ENCODE measurements around the gene PRAMEF1. TPM values are rescaled to one million over a fixed set of nuclear protein-coding genes. Genes with fewer than 3 reads are reported as not detected.

PRAMEF1 gene
- total RNA-seq, 4 donors from 2014 or later: not detected

DNA sequence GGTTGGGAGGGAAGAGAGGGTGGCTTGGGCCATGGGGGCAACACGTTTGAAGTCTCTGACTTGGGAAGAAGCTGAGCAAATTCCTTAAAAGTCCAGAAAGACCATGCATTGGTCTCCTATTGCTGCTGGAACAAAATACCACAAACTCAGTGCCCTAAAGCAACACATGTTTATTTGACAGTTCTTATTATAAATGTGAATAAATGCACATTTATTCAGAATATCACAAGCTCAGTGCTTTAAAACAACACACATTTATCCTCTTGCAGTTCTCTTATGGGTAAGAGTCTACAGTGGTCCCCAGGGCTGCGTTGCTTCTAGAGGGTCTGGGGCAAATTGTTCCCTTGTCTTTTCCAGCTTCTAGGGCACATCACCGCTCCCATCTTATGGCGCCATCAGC lies 27.7 kb upstream of the PRAMEF1 start:
- intact Hi-C loops (cut with DNase I; ENCODE audit: low total_unique reads) (no loop called here), in situ Hi-C loops (cut with MboI; ENCODE audit: low pct_ligation_motif_present in 1 of 4, low pct_unique_long_range_greater_than_20kb in 1 of 4, low sequenced_read_pairs in 3 of 4) (no loop called here)
- TF ChIP-seq EP300 (IDR thresholded peaks at IDR 0.05; ENCODE audit: low read depth) (no peak), POLR2A (IDR thresholded peaks at IDR 0.05) (no peak), POLR2AphosphoS5 (IDR thresholded peaks at IDR 0.05) (no peak)
- TF ChIP-seq, protein P1, sequence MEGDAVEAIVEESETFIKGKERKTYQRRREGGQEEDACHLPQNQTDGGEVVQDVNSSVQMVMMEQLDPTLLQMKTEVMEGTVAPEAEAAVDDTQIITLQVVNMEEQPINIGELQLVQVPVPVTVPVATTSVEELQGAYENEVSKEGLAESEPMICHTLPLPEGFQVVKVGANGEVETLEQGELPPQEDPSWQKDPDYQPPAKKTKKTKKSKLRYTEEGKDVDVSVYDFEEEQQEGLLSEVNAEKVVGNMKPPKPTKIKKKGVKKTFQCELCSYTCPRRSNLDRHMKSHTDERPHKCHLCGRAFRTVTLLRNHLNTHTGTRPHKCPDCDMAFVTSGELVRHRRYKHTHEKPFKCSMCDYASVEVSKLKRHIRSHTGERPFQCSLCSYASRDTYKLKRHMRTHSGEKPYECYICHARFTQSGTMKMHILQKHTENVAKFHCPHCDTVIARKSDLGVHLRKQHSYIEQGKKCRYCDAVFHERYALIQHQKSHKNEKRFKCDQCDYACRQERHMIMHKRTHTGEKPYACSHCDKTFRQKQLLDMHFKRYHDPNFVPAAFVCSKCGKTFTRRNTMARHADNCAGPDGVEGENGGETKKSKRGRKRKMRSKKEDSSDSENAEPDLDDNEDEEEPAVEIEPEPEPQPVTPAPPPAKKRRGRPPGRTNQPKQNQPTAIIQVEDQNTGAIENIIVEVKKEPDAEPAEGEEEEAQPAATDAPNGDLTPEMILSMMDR (IDR thresholded peaks at IDR 0.05): no peak
- no peaks in the 10 kb centered on the region for H3K36me3 ChIP-seq
- 74 to 77% methylated on average over 3 to 4 of the region's 4 CpGs for WGBS, 2 donors (ENCODE audit: low coverage in 1 of 2)
- H3K27me3 ChIP-seq: no peaks in the 10 kb centered on the region
- no peaks in the 10 kb centered on the region for H3K4me1 ChIP-seq
- H3K27ac ChIP-seq: no peak overlapping the region
- H3K9me3 ChIP-seq: no peaks in the 10 kb centered on the region
- H3K4me3 ChIP-seq: no peak overlapping the region
- no peak for DNase-seq

- Histone ChIP-seq H3K27me3 (no peaks in the 10 kb centered on the region), H3K9me3 (no peaks in the 10 kb centered on the region), H3K4me3 (no peak overlapping the region), H3K36me3 (no peaks in the 10 kb centered on the region), H3K4me1 (no peaks in the 10 kb centered on the region), H3K27ac (no peak overlapping the region)
- TF ChIP-seq, protein P1 (IDR thresholded peaks at IDR 0.05): no peak
- TF ChIP-seq EP300 (IDR thresholded peaks at IDR 0.05; ENCODE audit: low read depth): no peak
- TF ChIP-seq POLR2A (IDR thresholded peaks at IDR 0.05): no peak
- TF ChIP-seq POLR2AphosphoS5 (IDR thresholded peaks at IDR 0.05): no peak
- 67 to 70% methylated on average over 1 to 5 of the region's 5 CpGs for WGBS, 2 donors (ENCODE audit: low coverage in 1 of 2)
- no peak for DNase-seq
- in situ Hi-C loops (cut with MboI; ENCODE audit: low pct_ligation_motif_present in 1 of 4, low pct_unique_long_range_greater_than_20kb in 1 of 4, low sequenced_read_pairs in 3 of 4): no loop called here
- intact Hi-C loops (cut with DNase I; ENCODE audit: low total_unique reads): no loop called here
Measured at GRCh38 chr1:12764016-12764415, 27.2 kb upstream of the PRAMEF1 start.

GRCh38 chr1:12769031-12769430 lies 22.2 kb upstream of the PRAMEF1 start:
- H3K4me3 ChIP-seq: no peak overlapping the region
- no peaks in the 10 kb centered on the region for H3K36me3 ChIP-seq
- no peaks in the 10 kb centered on the region for H3K9me3 ChIP-seq
- intact Hi-C loops (cut with DNase I; ENCODE audit: low total_unique reads): no loop called here
- DNase-seq: no peak
- TF ChIP-seq POLR2AphosphoS5 (IDR thresholded peaks at IDR 0.05) (no peak), POLR2A (IDR thresholded peaks at IDR 0.05) (no peak), EP300 (IDR thresholded peaks at IDR 0.05; ENCODE audit: low read depth) (no peak)
- TF ChIP-seq, protein P1 (IDR thresholded peaks at IDR 0.05): no peak
- H3K27me3 ChIP-seq: peaks cover 13% of the 10 kb centered on the region
- in situ Hi-C loops (cut with MboI; ENCODE audit: low pct_ligation_motif_present in 1 of 4, low pct_unique_long_range_greater_than_20kb in 1 of 4, low sequenced_read_pairs in 3 of 4): no loop called here
- no peak overlapping the region for H3K27ac ChIP-seq
- 31 to 50% methylated on average over 1 to 2 of the region's 2 CpGs for WGBS, 2 donors (ENCODE audit: low coverage in 1 of 2)
- no peaks in the 10 kb centered on the region for H3K4me1 ChIP-seq

GRCh38 chr1:12769976-12770505 lies 21.2 kb upstream of the PRAMEF1 start:
- Histone ChIP-seq H3K36me3 (no peaks in the 10 kb centered on the region), H3K4me3 (no peak overlapping the region), H3K4me1 (no peaks in the 10 kb centered on the region), H3K9me3 (no peaks in the 10 kb centered on the region), H3K27ac (no peak overlapping the region), H3K27me3 (peaks cover 13% of the 10 kb centered on the region)
- intact Hi-C loops (cut with DNase I; ENCODE audit: low total_unique reads) (no loop called here), in situ Hi-C loops (cut with MboI; ENCODE audit: low pct_ligation_motif_present in 1 of 4, low pct_unique_long_range_greater_than_20kb in 1 of 4, low sequenced_read_pairs in 3 of 4) (no loop called here)
- TF ChIP-seq POLR2AphosphoS5 (IDR thresholded peaks at IDR 0.05): no peak
- TF ChIP-seq EP300 (IDR thresholded peaks at IDR 0.05; ENCODE audit: low read depth): no peak
- TF ChIP-seq, protein P1 (IDR thresholded peaks at IDR 0.05): no peak
- TF ChIP-seq POLR2A (IDR thresholded peaks at IDR 0.05): no peak
- DNase-seq: no peak
- 35 to 60% methylated on average over 2 to 7 of the region's 7 CpGs for WGBS, 2 donors (ENCODE audit: low coverage in 1 of 2)
